ENCODE data around the gene PIK3R2.

DNA sequence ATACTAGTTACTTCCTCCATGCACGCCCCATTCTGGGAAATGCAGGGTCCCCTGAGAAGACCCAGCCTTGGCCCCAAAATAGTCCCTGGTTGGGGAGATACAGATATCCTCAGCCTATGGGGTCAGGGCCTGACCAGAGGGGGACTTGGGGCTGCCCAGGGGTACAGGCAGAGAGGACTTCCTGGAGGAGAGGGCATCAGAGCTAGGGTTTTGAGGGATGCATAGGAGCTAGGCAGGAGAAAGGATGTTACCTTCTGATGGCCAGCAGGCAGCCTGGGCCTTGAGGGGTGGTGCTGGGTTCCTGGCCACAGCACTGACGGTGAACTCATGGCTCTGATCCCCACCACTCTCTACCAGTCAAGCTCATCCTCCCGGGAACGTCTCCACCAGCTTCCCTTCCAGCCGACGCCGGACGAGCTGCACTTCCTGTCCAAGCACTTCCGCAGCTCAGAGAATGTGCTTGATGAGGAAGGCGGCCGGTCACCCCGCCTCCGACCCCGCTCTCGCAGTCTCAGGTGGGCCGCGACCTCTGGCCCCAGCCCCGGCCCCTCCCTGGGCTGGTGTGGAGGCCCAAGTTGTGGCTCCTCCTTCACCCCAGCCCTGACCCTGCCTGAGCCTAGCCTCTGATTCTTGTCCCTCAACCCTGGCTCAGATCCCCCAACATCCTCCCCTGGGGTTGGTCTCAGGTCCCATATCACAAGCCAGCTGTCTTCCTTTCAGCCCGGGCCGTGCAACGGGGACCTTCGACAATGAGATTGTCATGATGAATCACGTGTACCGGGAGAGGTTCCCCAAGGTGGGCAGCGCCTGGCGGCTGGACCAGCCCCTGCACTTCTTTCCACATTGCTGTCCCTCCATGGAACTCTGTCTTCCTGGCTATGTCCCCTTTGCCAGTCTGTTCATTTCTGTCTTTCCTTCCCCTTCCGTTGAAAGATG is 29.8 kb upstream of the PIK3R2 start:
- TF ChIP-seq, protein P1, sequence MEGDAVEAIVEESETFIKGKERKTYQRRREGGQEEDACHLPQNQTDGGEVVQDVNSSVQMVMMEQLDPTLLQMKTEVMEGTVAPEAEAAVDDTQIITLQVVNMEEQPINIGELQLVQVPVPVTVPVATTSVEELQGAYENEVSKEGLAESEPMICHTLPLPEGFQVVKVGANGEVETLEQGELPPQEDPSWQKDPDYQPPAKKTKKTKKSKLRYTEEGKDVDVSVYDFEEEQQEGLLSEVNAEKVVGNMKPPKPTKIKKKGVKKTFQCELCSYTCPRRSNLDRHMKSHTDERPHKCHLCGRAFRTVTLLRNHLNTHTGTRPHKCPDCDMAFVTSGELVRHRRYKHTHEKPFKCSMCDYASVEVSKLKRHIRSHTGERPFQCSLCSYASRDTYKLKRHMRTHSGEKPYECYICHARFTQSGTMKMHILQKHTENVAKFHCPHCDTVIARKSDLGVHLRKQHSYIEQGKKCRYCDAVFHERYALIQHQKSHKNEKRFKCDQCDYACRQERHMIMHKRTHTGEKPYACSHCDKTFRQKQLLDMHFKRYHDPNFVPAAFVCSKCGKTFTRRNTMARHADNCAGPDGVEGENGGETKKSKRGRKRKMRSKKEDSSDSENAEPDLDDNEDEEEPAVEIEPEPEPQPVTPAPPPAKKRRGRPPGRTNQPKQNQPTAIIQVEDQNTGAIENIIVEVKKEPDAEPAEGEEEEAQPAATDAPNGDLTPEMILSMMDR (conservative IDR thresholded peaks at IDR 0.05; ENCODE audit: low read length), result no peak
- TF ChIP-seq EZH2phosphoT487 (IDR thresholded peaks at IDR 0.05; ENCODE audit: borderline replicate concordance), result no peak
